Measurements from ENCODE around the gene CPNE1.

Gene CPNE1

GRCh38 chr20:35597186-35597585 is 67.5 kb downstream of the CPNE1 start:
- DNase-seq, result no peak

- no peak for DNase-seq
Measured at GRCh38 chr20:35595901-35596300, 68.8 kb downstream of the CPNE1 start.

GRCh38 chr20:35595456-35595855 is 69.2 kb downstream of the CPNE1 start:
- DNase-seq, result no peak

- DNase-seq, result no peak
Measured at GRCh38 chr20:35592339-35592974, 72.2 kb downstream of the CPNE1 start.

- DNase-seq, result no peak
Measured at GRCh38 chr20:35588397-35588796, 76.3 kb downstream of the CPNE1 start.

- DNase-seq, result no peak
Measured at GRCh38 chr20:35587436-35587835, 77.3 kb downstream of the CPNE1 start.

- DNase-seq, result no peak
Measured at GRCh38 chr20:35586751-35587425, 77.8 kb downstream of the CPNE1 start.

GRCh38 chr20:35583636-35584560 is 80.8 kb downstream of the CPNE1 start:
- DNase-seq, result no peak

GRCh38 chr20:35582741-35583404 is 81.8 kb downstream of the CPNE1 start:
- DNase-seq, result no peak

- DNase-seq, result no peak
Measured at GRCh38 chr20:35582131-35582530, 82.6 kb downstream of the CPNE1 start.

GRCh38 chr20:35579196-35579595 is 85.5 kb downstream of the CPNE1 start:
- DNase-seq, result no peak

GRCh38 chr20:35578469-35578868 is 86.2 kb downstream of the CPNE1 start:
- no peak for DNase-seq

GRCh38 chr20:35576816-35577215 is 87.9 kb downstream of the CPNE1 start:
- no peak for DNase-seq
